ENCODE results near the gene TIMM44.
A peak's percentile ranks its signal among the peaks of the same experiment; 100 is the strongest.
"Not testable (repeated sequence)": the region's sequence is repeated elsewhere in the genome, so short reads cannot be mapped to it uniquely, and the experiment has no call there.

The TIMM44 gene

DNA sequence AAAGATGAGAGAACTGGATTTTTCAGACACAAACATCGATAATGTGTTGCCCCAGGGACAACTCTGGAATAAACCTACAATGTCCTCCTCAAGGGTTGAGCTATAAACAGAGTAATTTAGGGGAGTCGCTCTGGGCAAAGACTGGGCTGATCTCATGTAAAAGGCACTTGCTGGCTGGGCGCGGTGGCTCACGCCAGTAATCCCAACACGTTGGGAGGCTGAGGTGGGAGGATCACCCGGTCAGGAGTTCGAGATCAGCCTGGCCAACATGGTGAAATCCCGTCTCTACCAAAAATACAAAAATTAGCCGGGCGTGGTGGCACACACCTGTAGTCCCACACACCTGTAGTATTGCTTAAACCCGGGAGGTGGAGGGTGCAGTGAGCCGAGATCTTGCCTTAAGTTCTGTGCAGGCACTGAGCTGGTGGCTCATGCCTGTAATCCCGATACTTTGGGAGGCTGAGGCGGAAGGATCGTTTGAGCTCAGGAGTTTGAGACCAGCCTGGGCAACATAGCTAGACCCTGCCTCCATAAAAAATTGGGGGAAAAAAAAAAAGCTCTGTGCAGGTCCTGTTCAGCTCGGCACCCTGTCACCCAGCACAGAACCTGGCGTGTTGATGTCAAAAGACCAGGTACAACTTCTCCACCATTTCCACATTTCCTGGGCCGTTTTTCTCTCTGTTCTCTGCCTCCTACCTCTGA, 1.4 kb downstream of the TIMM44 start:
- DNase-seq = no peak

DNA sequence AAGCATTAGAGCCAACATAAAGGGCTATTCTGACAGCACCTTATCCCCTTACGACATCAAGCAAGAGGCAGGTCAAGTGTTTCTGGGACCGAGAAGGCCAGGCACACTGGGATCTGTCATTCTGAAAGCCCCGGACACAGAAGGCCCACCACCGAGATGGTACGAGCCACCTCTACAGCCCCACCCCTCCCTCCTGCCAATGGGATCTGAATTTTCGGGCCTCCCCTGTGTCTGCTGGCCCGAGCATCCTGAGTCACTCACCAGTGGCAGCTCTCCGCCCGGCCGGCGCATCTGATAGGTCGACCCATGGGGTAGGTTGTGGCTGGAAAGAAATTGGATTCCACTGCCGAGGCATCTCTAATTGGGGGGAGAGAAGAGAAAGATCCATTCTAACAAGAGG, 2.6 kb downstream of the TIMM44 start:
- DNase-seq = no peak

DNA sequence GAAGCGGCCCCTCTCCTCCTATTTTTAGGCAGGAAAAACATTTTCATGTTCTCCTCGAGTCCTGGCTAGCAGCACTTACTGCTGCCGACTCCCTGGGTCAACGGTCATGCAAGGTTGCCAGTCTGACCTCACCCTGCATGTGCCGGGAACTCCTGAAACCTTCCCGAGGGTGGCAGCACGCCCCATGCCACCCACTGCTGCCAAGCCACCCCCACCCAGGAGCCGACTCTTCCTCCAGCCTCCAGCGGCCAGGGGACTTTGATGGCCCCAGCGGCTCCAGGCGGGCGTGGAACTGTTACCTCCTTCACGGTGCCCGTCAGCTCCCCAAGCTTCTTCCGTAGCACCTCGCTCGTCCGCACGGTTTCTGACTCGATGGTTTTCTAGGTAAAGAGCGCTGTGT, 8.7 kb downstream of the TIMM44 start:
- no peak for DNase-seq

DNA sequence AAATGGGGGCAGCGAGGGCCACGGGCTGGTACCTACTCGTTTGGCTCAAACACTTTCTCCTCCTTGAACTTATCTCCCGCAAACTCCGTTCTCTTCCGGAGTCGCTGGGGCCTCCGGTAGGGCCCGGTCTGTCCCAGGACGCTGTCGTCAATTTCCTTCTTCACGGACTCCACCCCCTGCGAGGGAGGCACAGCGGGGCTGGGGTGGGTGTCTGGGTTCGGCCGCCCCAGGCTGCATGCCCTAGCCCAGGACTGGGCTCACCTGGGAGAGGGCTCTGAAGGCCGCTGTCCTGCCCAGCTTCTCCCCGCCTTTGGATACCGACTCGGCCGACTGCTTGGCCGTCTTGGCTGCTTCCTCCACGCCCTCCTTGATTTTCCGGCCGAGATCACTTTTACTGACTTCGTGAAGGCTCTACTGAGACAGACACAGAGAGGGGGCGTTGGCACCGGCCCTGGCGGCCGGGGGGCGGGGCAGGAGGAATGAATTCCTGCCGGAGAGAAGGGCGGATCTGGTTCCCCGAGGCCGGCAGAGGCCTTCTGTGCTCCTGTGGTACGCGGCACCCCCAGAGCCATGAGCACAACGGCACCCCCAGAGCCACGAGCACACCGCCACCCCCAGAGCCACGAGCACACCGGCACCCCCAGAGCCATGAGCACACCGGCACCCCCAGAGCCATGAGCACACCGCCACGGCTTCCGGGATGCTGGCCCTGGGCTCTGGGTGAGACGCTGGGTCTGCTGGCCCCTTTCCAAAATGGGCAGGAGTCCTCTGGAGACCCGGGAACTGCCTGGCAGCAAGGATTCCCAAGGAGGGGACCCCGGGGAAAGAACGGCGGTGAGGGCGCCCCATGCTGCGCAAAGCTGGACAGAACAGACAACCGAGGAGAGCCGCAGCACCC, 9.4 kb downstream of the TIMM44 start:
- no peak for DNase-seq

DNA sequence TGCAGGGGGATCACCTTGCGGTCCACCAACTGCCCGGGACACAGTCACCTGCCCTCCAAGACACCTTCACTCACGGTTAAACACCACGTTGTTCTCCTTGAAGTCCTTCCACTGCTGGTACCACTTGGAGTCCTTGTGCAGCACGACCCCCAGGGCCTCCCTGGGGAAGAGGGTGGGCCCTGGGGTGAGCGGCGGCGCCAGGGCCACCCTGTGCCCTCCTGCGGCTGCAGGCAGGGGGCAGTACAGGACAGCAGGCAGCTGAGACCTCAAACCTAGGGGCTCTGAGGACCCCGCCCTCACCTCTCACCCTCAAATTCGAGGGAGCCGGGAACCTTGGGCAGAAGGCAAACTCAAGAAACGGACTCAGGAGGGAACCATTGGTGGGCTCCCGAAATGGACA, 10.1 kb downstream of the TIMM44 start:
- no peak for DNase-seq

DNA sequence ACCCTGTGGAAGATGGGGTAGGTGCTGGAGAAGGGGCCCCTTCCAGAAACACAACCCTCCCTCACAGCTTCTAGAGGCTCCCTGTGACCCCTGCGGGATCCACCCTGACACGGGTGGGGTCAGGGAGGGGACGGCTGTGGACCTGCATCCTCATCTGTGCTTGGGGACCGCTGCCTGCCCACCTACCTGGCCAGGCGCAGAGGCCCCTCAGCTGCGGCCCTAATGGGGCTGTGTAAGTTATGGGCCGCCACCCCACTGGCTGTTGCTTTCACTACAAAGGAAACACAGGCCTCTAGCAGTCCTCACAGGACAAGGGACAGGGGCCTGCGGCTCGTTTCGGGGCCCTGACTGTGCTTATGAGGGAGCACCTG, 10.6 kb downstream of the TIMM44 start:
- no peak for DNase-seq

DNA sequence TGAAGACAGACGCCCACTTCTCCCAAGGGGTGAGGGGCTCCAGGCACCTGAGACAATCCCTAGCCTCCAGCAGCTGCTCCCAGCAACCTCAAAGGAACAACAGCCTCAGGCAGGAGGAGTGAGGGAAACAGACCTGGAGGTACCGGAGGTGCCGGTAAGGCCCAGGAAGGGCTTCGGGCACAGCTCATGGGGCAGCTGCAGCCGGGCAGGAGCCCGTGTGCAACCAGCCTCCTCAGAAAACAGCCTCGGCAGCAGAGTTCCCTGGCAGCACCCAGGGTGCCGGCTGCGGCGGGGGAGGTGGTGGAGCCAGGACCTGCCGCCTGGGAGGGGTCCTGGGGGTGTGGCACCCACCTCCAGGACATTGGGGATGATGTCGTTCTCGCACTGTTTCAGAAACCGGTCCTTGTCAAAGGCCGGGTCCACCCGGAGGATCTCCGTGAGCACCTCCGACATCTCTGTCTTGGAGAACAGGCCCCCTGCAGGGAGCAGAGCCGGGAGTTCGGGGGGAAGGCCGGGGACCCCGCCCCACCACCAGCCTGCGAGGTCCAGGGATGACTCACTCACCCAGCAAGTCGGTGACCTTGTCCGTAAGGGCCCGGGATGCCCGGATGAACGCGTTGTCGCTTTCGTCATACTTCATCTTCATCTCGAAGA, 11.1 kb downstream of the TIMM44 start:
- no peak for DNase-seq

DNA sequence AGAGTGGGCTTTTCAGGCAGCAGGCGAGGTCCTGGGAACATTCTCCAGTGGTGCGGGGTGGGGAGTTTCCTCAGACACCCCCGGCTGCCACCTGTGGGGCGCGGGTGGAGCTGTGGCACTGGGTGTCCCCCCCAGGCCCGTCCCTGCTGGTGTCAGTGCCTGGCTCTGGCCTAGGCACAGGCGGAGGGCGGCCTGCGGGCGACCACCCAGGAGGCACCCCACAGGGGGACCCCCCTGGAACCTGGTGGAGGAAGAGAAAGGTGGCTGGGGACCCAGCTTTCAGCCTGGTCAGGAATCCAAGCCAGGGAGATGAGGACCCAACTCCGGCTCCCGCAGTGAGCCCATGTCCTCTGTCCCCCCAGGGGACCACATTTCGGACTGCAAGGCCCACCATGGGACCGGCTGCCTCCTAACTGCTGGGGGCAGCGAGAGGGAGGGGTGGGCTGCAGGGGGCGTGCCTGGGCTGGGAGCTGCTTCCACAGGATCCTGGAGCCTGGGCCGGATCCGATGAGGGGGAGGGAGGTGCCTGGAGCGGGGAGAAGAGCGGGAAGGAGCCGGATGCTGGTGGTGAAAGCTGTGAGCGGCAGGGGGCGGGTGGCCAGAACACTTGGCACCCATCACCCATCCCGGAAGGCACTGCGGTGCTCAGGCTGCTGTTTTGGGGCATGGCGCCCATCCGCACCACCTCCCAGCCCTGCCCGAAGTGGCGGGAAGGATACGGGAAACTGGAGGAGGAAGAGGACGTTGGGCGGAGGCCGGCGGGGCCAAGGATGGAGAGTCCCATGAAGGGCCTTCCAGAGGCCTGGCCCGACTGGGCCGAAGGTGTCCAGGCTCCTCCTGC, 12.0 kb downstream of the TIMM44 start:
- no peak for DNase-seq

DNA sequence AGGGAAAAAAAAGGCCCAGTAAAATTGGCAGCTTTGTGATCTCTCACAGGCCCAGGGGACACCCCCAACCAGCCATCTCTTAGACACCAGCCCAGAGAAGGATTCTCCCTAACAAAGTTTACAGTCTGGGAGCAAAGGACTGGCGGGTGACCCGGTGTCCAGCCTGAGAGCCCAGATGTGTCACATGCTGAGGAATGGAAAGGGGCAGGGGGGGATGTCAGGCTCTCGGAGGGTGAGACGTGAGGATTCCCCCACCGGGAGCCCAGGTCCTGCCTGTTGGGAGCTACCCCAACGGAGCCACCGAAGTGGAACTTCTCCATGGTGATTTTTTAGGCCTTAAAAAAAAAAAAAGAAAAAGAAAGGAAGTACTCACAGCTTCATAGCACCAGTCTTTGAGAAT, 12.7 kb downstream of the TIMM44 start:
- no peak for DNase-seq

DNA sequence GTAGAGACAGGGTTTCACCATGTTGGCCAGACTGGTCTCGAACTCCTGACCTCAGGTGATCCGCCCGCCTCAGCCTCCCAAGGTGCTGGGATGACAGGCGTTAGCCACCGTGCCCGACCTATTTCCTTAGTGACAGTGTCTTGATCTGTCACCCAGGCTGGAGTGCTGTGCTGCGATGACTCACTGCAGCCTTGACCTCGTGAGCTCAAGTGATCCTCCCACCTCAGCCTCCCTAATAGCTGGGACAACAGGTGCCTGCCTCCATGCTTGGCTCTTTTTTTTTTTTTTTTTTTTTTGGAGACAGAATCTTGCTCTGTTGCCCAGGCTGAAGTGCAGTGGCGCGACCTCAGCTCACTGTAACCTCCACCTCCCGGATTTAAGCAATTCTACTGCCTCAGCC, 13.4 kb downstream of the TIMM44 start:
- DNase-seq = not testable (repeated sequence)

DNA sequence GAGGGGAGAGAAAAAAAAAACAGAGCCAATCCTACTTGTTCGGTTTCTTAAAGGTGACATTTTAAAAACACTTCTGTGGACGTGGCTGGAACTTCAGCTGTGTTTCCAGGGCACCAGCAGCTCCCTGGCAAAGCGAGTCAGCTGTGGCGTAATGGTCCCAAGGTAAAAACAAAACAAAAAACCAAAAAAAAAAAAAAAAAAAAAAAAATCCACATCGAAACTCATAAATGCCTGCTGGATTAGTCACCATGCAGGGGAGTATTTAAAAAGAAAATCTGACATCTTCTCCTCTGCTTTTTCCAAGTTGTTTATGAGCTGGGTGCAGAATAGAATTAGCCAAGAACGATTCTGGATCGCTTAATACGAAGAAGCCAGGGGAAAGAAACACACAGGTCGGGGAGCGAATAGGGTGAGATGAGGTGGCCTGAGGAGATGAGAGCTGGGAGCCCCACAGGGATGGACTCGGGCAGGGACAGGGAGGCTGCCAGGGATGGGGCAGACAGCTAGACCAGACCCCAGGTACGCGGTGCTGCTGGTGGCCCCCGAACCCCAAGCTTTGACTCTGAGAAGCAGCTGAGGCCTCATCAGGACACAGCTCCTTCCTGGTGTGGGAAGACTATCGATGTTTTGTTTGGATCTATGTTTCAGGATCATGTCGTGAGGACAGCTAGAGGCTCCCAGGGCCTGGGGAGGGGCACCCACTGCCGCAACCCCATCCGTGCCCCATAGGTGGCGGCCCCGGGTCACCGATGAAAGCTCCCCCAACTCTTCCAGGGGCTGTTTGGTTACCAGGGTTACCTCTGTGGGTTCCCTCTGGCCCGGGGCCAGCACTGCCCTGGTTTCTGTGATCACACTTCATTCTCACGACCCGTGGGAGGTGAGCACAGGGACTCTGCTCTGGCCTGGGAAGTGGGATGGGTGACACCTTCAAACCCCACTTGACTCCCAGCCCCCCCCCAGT, 14.4 kb downstream of the TIMM44 start:
- peak; percentile 80 for DNase-seq

DNA sequence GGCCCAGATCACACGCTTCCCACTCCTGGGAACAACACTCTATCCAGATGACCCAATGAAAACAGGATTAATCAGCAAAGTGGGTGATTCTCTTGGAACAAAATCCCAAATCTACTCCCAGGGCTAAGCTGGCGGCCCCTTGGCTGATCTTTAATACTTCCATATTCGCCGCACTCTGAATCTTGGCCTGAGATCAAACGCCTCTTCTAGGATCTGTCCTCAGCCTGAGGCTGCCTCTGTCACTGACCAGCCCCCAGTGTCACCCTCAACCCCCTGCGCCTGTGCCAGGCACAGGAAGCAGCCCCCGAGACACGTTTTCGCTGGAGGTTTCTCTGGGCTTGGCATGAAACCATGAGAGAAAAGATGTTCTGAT, 15.1 kb downstream of the TIMM44 start:
- DNase-seq = no peak

DNA sequence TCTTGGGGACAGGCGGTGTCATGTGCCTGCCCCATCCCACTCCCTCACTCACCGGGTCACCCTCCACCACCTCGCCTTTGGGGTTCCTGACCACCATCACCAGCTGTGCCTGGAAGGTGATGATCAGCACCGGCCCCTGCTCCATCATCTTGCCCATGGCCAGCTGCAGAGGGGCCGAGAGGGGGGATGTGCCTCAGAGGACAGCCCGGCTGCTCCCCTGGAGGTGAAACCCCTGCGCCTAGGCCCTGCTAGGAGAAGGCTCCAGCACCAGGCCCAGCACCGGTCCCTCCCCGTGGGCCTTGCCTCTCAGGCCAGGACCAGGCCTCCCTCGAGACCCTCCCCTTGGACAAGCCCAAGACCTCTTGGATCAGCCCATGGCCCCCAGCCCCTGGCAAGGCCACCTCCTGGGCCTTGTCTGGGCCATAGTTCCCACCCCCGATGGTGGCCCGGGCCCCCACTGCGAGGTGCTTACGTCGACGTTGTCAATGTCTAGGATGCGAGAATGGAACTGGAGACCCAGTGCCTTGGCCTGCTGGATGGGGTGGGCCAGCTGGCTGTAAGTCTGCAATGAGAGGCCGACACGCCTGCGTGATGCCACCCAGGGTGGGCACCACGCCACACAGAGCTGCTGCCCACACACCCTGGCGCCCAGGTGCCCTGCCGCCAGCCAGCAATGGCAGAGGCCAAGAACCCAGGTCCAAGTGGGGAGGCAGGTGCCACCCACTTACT, 15.7 kb downstream of the TIMM44 start:
- no peak for DNase-seq

DNA sequence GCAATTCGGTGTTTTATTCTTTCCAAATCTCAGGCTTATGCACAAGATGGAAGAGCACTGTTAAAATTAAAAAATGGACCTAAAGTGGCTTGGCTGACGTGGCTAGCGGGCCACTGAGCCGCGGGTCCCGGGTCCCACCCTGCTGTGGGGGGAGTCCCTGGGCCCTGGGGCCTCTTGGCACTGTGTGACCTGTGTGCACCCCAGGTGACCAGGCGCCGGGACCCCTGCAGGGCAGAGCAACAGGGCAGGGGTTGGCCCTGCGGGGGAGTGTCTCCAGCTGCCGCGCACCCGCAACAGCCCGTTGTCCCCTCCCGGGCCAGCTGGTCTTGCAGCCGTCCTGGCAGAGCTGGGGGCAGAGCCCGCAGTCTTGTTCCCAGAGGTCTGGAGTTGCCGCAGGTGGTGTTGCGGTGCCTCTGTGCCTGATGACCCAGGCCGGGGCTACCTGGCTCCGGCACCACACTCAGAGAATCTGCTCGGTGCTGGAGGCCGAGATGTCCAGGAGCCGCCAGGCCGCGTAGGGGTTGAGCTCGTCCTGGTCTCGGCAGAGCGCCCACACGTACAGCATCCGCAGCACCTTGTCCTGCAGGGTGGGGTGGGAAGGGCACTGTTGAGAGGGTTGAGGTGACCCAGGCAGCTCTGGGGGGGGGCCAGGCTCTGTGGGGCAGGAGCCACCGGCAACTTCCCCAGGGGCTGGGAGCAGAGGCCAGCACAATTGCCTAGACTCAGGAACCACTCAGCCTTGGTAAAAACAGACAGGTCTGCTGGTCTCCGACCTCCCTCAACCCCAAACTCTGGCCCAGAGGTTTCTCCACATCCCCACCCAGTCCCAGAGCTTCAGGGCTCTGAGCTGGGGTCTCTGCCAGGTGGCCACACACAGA, 16.5 kb downstream of the TIMM44 start:
- no peak for DNase-seq

DNA sequence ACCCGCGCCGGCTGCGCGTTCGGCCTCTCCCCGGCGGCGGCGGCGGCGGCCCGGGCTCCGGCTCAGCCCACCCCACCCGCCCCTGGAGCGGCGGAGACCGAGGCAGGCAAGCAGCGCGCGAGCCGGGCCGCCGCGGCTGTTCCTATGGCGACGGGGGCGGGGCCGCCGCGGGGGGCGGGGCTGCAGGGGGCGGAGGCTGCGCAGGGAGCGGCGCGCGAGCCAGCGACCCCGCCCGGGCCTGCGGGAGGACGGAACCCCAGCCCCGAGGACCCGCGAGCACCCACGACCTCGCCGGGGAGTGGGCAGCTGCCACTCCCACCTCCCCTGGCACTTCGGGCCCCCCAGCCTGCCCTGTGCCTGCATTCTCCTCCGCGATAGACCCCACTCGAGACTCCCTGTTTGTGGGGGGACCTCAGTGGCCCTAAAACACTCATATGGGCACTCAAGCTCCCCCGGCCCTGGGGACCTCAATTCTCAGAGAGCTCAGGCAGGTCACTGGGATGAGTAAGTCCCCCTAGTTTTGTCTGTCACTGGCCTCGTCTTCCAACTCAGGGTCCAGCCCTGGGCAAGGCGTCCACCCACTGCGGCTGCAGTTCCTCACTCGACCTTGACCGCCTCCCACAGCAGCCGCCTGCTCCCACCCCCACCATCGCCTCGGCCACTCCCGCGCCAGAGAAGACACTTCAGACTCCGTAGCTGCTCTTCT, 17.3 kb downstream of the TIMM44 start, which contains the start of gene CTXN1:
TSS of gene CTXN1 (minus strand) at position 115 of the 706 bp plus-strand sequence. CDS start 597 bp downstream, outside the sequence.
- DNase-seq = peak; percentile 81

DNA sequence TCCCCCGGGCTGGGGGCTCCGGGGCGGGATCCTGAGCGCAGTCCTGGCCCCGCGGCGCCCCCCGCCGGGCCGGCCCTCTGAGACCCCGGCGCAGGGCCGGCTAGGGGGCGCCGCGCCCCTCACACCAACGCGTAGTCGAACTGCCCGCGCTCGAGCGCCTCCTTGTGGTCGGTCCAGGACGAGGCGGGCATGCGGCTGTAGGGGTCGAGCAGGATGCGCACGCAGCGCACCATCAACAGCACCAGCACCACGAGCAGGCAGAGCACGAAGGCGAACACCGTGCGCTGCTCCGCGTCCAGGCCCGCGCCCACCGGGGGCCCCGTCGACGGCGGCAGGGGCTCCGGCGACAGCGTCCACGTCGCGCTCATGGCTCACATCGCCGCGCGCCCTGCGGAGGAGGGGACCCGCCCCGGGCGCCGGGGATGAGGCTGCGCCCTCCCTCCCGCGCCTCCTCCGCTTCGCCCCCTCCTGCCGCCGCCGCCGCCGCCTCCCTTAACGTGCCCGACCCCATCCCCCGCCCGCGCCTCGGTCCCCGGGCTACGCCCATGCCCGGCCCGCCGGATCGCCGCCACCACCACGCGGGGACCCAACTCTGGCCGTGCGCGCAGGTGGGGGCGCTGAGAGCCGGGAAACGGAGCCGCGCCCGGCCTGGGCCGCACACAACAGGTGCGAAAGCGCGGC, 18.2 kb downstream of the TIMM44 start:
- DNase-seq = peak; percentile 89

DNA sequence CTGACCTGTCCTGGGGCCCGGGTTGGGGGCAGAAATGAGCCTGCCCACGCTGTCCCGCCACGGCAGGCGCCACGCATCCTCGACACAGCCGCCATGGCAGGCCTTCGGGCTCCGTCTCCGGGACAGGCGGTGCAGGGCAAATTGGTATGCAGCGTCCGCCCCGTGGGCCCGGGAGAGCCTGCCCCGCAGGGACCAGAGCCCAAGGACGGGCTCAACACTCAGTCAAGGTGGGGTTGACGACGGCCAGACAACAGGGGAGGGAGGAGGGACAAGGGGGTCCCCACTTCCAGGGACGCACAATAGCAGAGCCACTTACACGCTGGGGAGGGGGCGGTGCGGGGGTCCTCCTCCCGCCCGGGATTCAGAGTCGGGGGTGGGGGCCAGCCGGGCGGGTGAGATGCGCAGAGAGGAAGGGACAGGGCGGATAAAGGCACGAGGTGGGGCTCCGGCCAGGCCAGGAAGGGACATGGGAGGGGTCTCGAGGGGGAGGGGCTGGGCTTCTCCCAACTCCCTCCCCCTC, 18.8 kb downstream of the TIMM44 start:
- no peak for DNase-seq

DNA sequence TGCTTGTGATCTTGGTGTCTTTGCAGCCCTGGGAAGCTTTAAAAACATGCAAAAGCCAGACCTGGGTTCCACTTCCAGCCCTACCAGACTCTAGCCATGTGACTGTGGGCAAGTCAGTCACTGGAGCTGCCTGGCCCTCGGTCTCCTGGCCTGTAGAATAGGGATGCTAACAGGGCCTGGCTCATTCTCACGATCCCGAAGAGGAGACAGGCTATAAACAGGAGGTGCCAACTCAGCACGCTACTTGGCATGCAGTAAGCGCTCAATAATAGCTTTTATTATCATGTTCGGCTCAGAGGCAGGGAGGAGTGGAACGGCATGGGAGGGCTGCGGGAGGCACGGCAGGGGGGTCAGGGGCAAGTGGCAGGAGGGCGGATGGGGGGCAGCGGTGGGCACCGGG, 19.2 kb downstream of the TIMM44 start:
- no peak for DNase-seq
